Endothelial cell of umbilical vein (primary cell): Measurements from ENCODE around the gene EYS. TPM values are rescaled to one million over a fixed set of nuclear protein-coding genes. Genes with fewer than 3 reads are reported as not detected.

ENCODE experiments used
- BruUV-seq: library from RNA; stranded (reverse); fragments of 400-500 nt; replicated peaks from 2 replicates; lab custom pipeline; 2021; lab: Mats Ljungman, UMichigan
- CTCF ChIA-PET: fragments of 300-600, 350-600 bp; sonication (Branson Sonifier 250); formaldehyde crosslinking; loops from one replicate; lab custom pipeline; 2021; ENCODE audit warnings: antibody characterized with exemption, inconsistent platforms; lab: Charles Lee
- POLR2A ChIA-PET: fragments of 300-600, 350-600 bp; sonication (Branson Sonifier 250); formaldehyde crosslinking; loops from one replicate; lab custom pipeline; 2021; ENCODE audit warnings: antibody characterized with exemption, inconsistent platforms; lab: Charles Lee
- DNase-seq: peaks from one replicate; pipeline ENCODE4 v3.0.0-alpha.2; 2011; ENCODE audit warnings: low read depth, low spot score
- FAIRE-seq: peaks from 2 replicates; lab custom pipeline; 2011; peaks lifted over from hg19 to GRCh38; lab: Jason Lieb, UNC
- H2AFZ ChIP-seq: 2 replicates; pipeline ENCODE4 v1.6.0; 2012; ENCODE audit warnings: low read depth, low read length, control low read depth, inconsistent platforms
- H3K27ac ChIP-seq: 2 replicates; pipeline ENCODE4 v1.5.1; 2011; ENCODE audit warnings: low read depth, mild to moderate bottlenecking, control low read depth, low read length, moderate library complexity; ENCODE audit not compliant: insufficient read depth
- H3K27me3 ChIP-seq, 2 experiments: 2 replicates each; pipeline versions ENCODE4 v1.6.0 to v1.6.1; 2011; ENCODE audit warnings: low read length in 2 of 2, mixed read lengths in 1 of 2; ENCODE audit not compliant: control insufficient read depth in 2 of 2, insufficient read depth in 2 of 2
- H3K36me3 ChIP-seq, 2 experiments: 2 replicates in 1 of 2; 3 replicates in 1 of 2; pipeline ENCODE4 v1.5.1; 2011; ENCODE audit warnings: low read length in 2 of 2, mild to moderate bottlenecking in 1 of 2, moderate library complexity in 1 of 2; ENCODE audit not compliant: control insufficient read depth in 2 of 2, insufficient read depth in 2 of 2; ENCODE audit errors: extremely low read depth in 1 of 2
- H3K4me1 ChIP-seq: 3 replicates; pipeline ENCODE4 v1.5.1; 2011; ENCODE audit warnings: mild to moderate bottlenecking, low read length; ENCODE audit not compliant: control insufficient read depth, insufficient read depth; ENCODE audit errors: extremely low read depth
- H3K4me2 ChIP-seq: 2 replicates; pipeline ENCODE4 v1.6.1; 2011; ENCODE audit warnings: low read length, control low read depth, mixed read lengths; ENCODE audit not compliant: insufficient read depth
- H3K4me3 ChIP-seq, 3 experiments: fragments of 200-600 bp in 1 of 3; sonication (generic), shearing (Covaris generic) in 1 of 3; replicated peaks in 1 of 3; 2 replicates each; pipeline ENCODE4 v1.5.1; 2011 to 2016; ENCODE audit warnings: control low read depth in 3 of 3, low read length in 3 of 3, mild to moderate bottlenecking in 2 of 3, inconsistent platforms in 1 of 3, low read depth in 1 of 3, moderate library complexity in 1 of 3; ENCODE audit not compliant: insufficient read depth in 1 of 3
- H3K79me2 ChIP-seq: 2 replicates; pipeline ENCODE4 v1.6.0; 2012; ENCODE audit warnings: low read length, inconsistent platforms; ENCODE audit not compliant: control insufficient read depth, insufficient read depth
- H3K9ac ChIP-seq: replicated peaks from 2 replicates; pipeline ENCODE3; 2011; ENCODE audit warnings: low read length, control low read depth; ENCODE audit not compliant: insufficient read depth; ENCODE audit errors: extremely low read depth
- H3K9me1 ChIP-seq: replicated peaks from 3 replicates; pipeline ENCODE4 v1.6.0; 2011; ENCODE audit warnings: mild to moderate bottlenecking, low read length; ENCODE audit not compliant: control insufficient read depth, insufficient read depth; ENCODE audit errors: extremely low read depth
- H3K9me3 ChIP-seq: replicated peaks from 2 replicates; pipeline ENCODE4 v1.5.1; 2012; ENCODE audit warnings: low read length, inconsistent platforms; ENCODE audit not compliant: control insufficient read depth, insufficient read depth
- H4K20me1 ChIP-seq: replicated peaks from 2 replicates; pipeline ENCODE3; 2011; ENCODE audit warnings: mild to moderate bottlenecking, low read length; ENCODE audit not compliant: control insufficient read depth, insufficient read depth; ENCODE audit errors: extremely low read depth
- CTCF ChIP-seq, 2 donors: IDR thresholded peaks; 1 replicate in 1 of 2; 2 replicates in 1 of 2; pipeline ENCODE4 v1.5.1; 2011; ENCODE audit warnings: low read length in 2 of 2, mild to moderate bottlenecking in 2 of 2, moderate library complexity in 2 of 2, control low read depth in 1 of 2, inconsistent platforms in 1 of 2, low read depth in 1 of 2; ENCODE audit not compliant: insufficient read depth in 1 of 2; ENCODE audit errors: extremely low read depth in 1 of 2
- EZH2 ChIP-seq: IDR thresholded peaks from 2 replicates; pipeline ENCODE4 v1.6.1; 2012; ENCODE audit warnings: borderline replicate concordance, low read depth, mild to moderate bottlenecking, moderate library complexity, low read length, inconsistent platforms; ENCODE audit not compliant: severe bottlenecking
- FOS ChIP-seq: IDR thresholded peaks from 2 replicates; pipeline ENCODE4 v1.6.1; 2011; ENCODE audit warnings: mild to moderate bottlenecking, low read length, moderate library complexity, borderline replicate concordance; ENCODE audit not compliant: insufficient read depth
- GATA2 ChIP-seq: IDR thresholded peaks from 2 replicates; pipeline ENCODE4 v1.7.0; 2011; ENCODE audit warnings: low read depth, mild to moderate bottlenecking, moderate library complexity, mixed read lengths, low read length; ENCODE audit not compliant: insufficient read length, insufficient read depth
- JUN ChIP-seq: IDR thresholded peaks from 2 replicates; pipeline ENCODE4 v1.6.1; 2011; ENCODE audit warnings: borderline replicate concordance, low read depth; ENCODE audit not compliant: insufficient read length, insufficient read depth
- MAX ChIP-seq: IDR thresholded peaks from 2 replicates; pipeline ENCODE4 v1.6.1; 2011; ENCODE audit not compliant: insufficient read depth, insufficient read length
- MYC ChIP-seq: IDR thresholded peaks from one replicate; pipeline ENCODE4 v1.6.1; 2011; ENCODE audit warnings: mild to moderate bottlenecking, low read depth, low read length
- POLR2A ChIP-seq: IDR thresholded peaks from 2 replicates; pipeline ENCODE4 v1.6.1; 2012; ENCODE audit warnings: low read depth, mild to moderate bottlenecking, control low read depth, low read length
- POLR2AphosphoS5 ChIP-seq: IDR thresholded peaks from 2 replicates; pipeline ENCODE4 v1.6.1; 2012; ENCODE audit warnings: low read depth, mild to moderate bottlenecking, control low read depth, low read length, moderate library complexity; ENCODE audit not compliant: insufficient read depth
- dilution Hi-C: fragments of 300-500 bp; cut with MboI; formaldehyde crosslinking; loops from one replicate; pipeline ENCODE4 v1.15.0; 2019; ENCODE audit warnings: low sequenced_read_pairs; ENCODE audit not compliant: extremely low pct_ligation_motif_present
- intact Hi-C: fragments of 100-400 bp; cut with micrococcal nuclease; formaldehyde crosslinking; loops from one replicate; pipeline ENCODE4 v1.10.0; 2022
- polyA plus RNA-seq, 4 experiments: library from polyadenylated mRNA; depleted of rRNA in 3 of 4; stranded (reverse) in 3 of 4; unstranded in 1 of 4; fragments of >200 nt; gene quantifications; 2 replicates each; pipeline versions ENCODE4 v1.2.1 to v1.2.3, GENCODE V29; 2011 to 2012; ENCODE audit warnings: missing spikeins in 1 of 4
- total RNA-seq: library from RNA; stranded (reverse); gene quantifications from 2 replicates; pipeline ENCODE4 v1.2.3, GENCODE V29; 2021

The EYS gene
- total and polyA plus RNA-seq, 2 donors (not counting 3 experiments of a cell fraction or from before 2014, with no cell fraction given) = 0.01 to 0.27 TPM

GRCh38 chr6:63886341-63886740 lies 1820.7 kb downstream of the EYS start:
- Histone ChIP-seq H3K79me2 (no peaks in the 10 kb centered on the region), H3K9ac (no peak overlapping the region), H3K4me2 (no peak overlapping the region), H3K9me1 (no peaks in the 10 kb centered on the region), H3K27ac (no peak overlapping the region), H3K4me3 (no peak overlapping the region), H3K27me3 (no peaks in the 10 kb centered on the region), H4K20me1 (no peaks in the 10 kb centered on the region), H3K36me3 (no peaks in the 10 kb centered on the region), H3K9me3 (no peaks in the 10 kb centered on the region), H2AFZ (no peak overlapping the region), H3K4me1 (no peaks in the 10 kb centered on the region)
- ChIA-PET CTCF (interaction anchor here (0.6 kb wide), 1 partner anchor 31 kb away, joined by 3 read pairs; no protein-coding TSS in a partner anchor), POLR2A (no interaction called here)
- dilution Hi-C loops = no loop called here
- DNase-seq (no peak), FAIRE-seq (no peak)
- TF ChIP-seq JUN (no peak), EZH2 (no peak), GATA2 (no peak), MYC (no peak), MAX (no peak), CTCF (IDR thresholded peaks at IDR 0.05; ENCODE audit: extremely low read depth in 1 of 2, insufficient read depth in 1 of 2, low read depth in 1 of 2, low read length in 2 of 2) (no peak), POLR2AphosphoS5 (no peak), FOS (no peak), POLR2A (no peak)
- no TSS peak for BruUV-seq
- intact Hi-C loops = no loop called here
